Measurements from ENCODE around the gene PTGER3. TPM values are rescaled to one million over a fixed set of nuclear protein-coding genes. Genes with fewer than 3 reads are reported as not detected.

PTGER3 gene
- total RNA-seq, 1 donor from 2014 or later: under 0.01 TPM

DNA sequence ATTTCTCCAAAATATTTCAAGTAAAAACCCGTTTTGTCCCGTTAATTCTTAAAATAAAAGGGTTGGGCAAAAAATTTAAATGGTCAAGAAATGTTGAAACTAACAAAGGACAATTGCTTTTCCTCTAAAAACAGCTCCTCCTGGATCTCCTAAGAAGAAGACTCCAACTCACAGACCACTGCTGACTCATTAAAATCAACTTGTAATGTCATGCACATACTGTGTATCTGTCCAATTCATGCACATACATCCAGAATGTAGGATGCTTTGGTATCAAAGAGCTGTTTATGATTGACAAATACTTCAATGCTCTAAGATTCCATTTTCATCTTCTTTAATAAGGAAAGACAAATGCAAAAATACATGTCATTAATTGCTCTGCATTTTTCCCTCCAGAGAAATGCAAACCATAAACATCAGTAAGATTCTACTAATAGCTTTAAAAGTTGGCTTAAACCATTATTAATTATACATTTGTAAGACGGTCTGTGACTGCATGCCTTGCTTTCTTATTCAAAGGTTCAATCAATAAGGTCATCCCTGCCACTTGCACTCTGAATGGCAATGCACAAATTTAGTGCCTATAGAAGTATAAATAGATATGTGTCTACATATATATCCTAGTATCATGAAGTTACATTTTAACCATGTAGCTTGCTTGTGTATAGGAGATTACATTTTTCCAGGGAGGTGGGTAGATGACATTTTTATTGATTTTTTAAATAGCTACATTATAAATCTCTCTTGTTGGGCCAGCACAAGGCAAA is 44.7 kb downstream of the PTGER3 start:
- H3K4me3 ChIP-seq (ENCODE audit: low read depth, low read length): no peak overlapping the region
- no peak for TF ChIP-seq CTCF (IDR thresholded peaks at IDR 0.05; ENCODE audit: insufficient read depth, low read length, severe bottlenecking)
- H3K27me3 ChIP-seq (ENCODE audit: control insufficient read depth, insufficient read depth, low read length): no peaks in the 10 kb centered on the region
- no peak for FAIRE-seq
- DNase-seq (ENCODE audit: low read depth): no peak
- no peaks in the 10 kb centered on the region for H3K36me3 ChIP-seq (ENCODE audit: control insufficient read depth, insufficient read depth, low read length)

GRCh38 chr1:71001624-71002023 is 46.0 kb downstream of the PTGER3 start:
- FAIRE-seq (no peak), DNase-seq (ENCODE audit: low read depth) (no peak)

DNA sequence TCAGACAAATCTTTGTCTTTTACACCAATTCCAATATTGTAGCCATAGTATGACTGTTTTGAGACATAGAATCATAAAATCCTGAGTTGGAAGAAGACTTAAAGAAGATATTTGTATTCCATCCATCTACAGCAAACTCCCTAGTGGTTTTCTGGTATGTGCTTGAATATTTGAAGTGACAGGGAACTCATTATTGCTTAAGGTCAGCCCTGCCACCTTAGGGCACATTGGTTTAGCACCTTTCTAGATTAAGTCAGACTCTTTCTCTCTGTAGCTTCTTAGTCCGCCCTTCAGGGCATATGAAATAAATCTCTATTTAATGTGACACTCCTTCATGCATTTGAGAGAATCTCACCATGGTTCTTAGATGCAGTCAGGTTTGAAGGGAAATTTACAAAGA is 49.8 kb downstream of the PTGER3 start:
- H3K4me3 ChIP-seq (ENCODE audit: low read depth, low read length): no peak overlapping the region
- DNase-seq (ENCODE audit: low read depth) (no peak), FAIRE-seq (no peak)
- TF ChIP-seq CTCF (IDR thresholded peaks at IDR 0.05; ENCODE audit: insufficient read depth, low read length, severe bottlenecking): no peak
- H3K36me3 ChIP-seq (ENCODE audit: control insufficient read depth, insufficient read depth, low read length): no peaks in the 10 kb centered on the region
- H3K27me3 ChIP-seq (ENCODE audit: control insufficient read depth, insufficient read depth, low read length): no peaks in the 10 kb centered on the region

More at GRCh38 chr1:71001624-71002023, 46.0 kb downstream of the PTGER3 start:
- Histone ChIP-seq H3K36me3 (ENCODE audit: control insufficient read depth, insufficient read depth, low read length) (no peaks in the 10 kb centered on the region), H3K27me3 (ENCODE audit: control insufficient read depth, insufficient read depth, low read length) (no peaks in the 10 kb centered on the region), H3K4me3 (ENCODE audit: low read depth, low read length) (no peak overlapping the region)
- TF ChIP-seq CTCF (IDR thresholded peaks at IDR 0.05; ENCODE audit: insufficient read depth, low read length, severe bottlenecking): no peak

DNA sequence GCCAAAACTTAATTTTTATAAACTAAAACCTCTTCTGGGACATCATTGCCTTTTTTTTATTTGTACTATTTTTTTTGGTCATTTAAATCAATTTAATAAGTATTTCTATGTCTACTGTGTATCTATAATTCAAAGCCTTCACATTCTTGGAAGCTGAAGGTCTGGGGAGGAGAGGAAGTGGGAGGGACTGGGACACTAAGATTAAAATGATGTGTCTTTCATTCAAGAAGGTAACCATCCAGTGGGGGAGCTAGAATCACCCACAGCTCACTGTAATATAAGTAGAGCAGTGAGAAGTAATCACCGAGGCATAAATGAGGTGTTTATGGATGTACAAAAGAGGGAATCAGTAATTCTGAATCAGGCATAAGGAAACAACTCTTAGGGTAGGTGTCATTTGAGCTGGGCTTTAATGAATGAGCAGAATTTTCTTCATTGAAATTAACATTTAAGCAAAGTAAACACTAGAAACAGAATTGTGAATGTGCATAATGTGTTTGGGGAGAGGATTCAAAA is 52.8 kb downstream of the PTGER3 start:
- no peaks in the 10 kb centered on the region for H3K27me3 ChIP-seq (ENCODE audit: control insufficient read depth, insufficient read depth, low read length)
- DNase-seq (ENCODE audit: low read depth) (no peak), FAIRE-seq (no peak)
- no peak for TF ChIP-seq CTCF (IDR thresholded peaks at IDR 0.05; ENCODE audit: insufficient read depth, low read length, severe bottlenecking)
- H3K4me3 ChIP-seq (ENCODE audit: low read depth, low read length): no peak overlapping the region
- H3K36me3 ChIP-seq (ENCODE audit: control insufficient read depth, insufficient read depth, low read length): no peaks in the 10 kb centered on the region

- Histone ChIP-seq H3K4me3 (ENCODE audit: low read depth, low read length) (no peak overlapping the region), H3K36me3 (ENCODE audit: control insufficient read depth, insufficient read depth, low read length) (no peaks in the 10 kb centered on the region), H3K27me3 (ENCODE audit: control insufficient read depth, insufficient read depth, low read length) (no peaks in the 10 kb centered on the region)
- FAIRE-seq: no peak
- DNase-seq (ENCODE audit: low read depth): no peak
- no peak for TF ChIP-seq CTCF (IDR thresholded peaks at IDR 0.05; ENCODE audit: insufficient read depth, low read length, severe bottlenecking)
These were observed 53.8 kb downstream of the PTGER3 start for GRCh38 chr1:70993798-70994197.
